GM21528 (cell line): Measurements from ENCODE around the gene VEZT.
"Not testable (repeated sequence)": the region's sequence is repeated elsewhere in the genome, so short reads cannot be mapped to it uniquely, and the experiment has no call there.

Source experiments
- ATAC-seq: cut with Tn5 transposase; IDR thresholded peaks from one replicate; pipeline ENCODE4 v1.9.1; 2021; ENCODE audit warnings: mild to moderate bottlenecking, moderate library complexity; ENCODE audit not compliant: unreplicated experiment, low FRiP score

VEZT gene, protein sequence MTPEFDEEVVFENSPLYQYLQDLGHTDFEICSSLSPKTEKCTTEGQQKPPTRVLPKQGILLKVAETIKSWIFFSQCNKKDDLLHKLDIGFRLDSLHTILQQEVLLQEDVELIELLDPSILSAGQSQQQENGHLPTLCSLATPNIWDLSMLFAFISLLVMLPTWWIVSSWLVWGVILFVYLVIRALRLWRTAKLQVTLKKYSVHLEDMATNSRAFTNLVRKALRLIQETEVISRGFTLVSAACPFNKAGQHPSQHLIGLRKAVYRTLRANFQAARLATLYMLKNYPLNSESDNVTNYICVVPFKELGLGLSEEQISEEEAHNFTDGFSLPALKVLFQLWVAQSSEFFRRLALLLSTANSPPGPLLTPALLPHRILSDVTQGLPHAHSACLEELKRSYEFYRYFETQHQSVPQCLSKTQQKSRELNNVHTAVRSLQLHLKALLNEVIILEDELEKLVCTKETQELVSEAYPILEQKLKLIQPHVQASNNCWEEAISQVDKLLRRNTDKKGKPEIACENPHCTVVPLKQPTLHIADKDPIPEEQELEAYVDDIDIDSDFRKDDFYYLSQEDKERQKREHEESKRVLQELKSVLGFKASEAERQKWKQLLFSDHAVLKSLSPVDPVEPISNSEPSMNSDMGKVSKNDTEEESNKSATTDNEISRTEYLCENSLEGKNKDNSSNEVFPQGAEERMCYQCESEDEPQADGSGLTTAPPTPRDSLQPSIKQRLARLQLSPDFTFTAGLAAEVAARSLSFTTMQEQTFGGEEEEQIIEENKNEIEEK

DNA sequence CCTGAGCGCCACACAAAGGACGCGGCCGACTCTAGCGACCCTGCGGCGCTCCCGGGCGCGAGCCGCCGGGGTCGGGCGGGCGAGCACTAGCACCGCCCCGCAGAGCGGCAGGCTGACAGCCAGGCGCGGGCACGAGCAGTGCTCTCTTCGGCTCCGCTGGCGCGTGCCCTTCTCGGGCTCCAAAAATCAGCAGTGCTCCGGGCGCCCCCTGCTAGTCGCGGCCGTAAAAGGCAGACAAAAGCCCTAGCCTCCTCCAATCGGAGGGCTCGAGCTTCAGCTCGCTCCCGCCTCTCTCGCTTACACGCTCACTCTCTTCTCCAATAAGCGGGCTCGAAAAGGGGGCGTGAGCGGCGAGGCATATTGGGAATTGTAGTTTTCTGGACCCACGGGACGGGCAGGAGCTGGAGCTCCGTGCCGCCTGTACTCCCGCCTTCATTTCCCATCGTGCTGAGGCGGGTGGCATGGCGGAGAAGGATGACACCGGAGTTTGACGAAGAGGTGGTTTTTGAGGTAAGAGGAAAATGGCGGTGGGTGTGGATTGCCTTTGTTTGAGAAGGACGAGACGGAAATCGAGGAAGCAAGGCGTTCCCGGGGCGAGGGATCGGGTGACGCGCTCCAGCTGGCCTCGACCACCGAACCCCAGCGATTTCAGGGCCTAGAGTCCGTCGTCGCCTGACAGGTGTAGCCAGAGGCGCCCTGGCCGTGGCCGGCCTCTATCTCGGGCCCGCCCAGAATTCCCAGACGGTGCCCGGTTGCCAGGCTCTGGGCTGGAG, at the start of gene VEZT, which contains the start of gene FGD6:
Gene VEZT, plus strand, starts transcription at position 431 of the 773 bp plus-strand sequence. Its CDS starts 44 bp downstream, at position 475.
Gene FGD6, minus strand, starts transcription at position 91 of the 773 bp plus-strand sequence. CDS start 227 bp downstream, outside the sequence.
- ATAC-seq: peak; percentile 95

DNA sequence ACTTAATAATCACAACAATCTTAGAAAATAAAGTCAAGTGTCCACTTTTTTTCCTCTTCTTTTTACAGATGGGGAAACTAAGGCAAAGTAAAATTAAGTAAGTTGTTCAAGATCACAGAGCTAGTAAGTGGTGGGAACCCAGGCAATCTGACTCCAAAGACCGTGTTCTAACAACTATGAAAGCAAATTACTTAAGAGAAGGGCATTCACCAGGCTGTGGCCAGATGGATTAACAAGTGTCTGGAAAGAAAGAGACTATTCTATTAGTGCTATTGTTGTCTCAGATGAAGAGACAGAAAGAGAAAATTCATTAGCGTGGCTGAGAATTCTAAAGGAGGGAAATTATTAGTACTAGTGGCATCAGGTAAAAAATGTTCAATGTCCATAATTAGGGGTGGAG, 48.9 kb upstream of the VEZT start:
- ATAC-seq: no peak

DNA sequence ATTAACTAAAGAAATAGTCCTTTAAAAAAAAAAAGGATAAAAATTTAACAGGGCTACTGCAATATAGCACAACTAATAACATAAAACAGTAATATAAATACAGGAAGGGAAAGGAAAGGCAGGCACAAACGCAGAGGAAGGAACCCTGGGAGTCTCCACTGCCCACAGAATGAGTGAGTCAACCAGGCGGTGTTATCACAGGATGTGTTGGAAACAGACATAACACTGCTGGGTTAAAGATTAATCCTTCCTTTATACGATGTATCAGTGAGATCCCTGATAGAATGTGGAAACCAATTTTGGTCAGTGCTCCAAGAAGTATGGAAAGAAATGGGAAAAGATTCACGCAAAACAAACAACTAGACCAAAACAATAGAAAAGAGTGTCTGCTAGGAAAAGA, 48.2 kb upstream of the VEZT start:
- ATAC-seq: no peak

DNA sequence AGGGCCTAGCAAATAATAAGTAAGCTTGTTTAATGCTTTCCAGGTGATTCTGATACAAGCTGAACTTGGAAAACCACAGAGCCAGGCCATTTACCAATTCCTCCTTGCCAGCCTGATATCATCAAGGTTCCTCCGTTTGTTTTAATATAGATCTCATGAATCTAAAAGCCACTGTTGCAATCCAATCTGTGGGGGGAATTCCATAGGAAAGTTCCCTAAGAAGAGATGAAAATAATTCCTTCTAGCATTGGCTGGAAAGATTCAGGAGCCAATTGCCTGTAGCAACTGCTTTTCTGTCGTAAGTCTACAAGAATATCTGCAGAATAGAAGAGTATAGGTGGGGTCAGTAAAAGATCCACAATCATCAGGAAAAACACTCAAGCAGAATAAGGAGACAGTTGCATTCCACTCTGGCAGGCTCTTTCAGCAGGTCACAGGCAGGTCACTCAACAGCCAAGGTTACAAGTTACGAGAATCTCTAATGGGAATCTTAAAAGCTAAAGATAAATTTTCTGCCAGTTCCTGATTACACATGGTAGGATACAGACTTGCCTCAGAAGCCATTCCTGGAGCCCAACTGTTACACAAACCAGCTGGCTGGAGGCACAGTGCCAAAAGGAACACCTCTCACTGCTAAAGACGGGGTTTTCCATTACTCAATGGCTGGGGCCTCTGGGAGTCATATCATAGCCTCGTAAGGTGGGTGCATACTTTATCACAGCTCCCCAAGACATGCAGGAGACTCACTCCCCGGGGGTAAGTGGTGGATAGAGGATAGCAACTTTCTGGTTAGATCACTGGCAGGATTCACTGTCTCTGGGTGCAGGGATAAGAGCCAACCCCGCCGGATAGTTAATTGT, 44.0 kb upstream of the VEZT start:
- ATAC-seq: no peak

DNA sequence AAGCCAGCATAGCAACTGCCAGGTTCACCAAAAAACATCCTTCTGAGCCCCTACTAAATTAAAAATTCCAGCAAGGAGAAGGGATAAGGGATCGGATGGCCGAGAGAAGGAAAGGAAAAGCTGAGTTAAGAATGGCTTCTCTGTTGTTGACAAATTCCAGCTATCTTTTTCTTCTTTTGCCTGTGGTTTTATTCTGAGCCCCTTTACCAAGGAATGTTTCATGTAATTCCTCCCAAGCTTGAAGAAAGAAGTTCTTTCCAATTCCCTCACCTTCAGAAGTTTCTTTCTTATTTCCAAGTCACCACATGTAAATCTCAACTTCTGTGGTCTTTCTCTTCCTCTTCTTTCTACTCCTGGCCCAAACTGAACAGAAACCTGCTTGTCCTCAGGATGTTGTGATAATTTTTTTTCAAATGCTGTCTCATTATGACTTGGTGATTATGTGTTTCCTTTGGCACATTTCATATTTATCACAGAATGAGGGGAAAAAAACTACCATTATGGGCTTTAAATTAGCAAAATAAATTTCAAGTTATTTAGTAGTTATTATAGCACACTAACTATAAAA, 40.3 kb upstream of the VEZT start:
- no peak for ATAC-seq

DNA sequence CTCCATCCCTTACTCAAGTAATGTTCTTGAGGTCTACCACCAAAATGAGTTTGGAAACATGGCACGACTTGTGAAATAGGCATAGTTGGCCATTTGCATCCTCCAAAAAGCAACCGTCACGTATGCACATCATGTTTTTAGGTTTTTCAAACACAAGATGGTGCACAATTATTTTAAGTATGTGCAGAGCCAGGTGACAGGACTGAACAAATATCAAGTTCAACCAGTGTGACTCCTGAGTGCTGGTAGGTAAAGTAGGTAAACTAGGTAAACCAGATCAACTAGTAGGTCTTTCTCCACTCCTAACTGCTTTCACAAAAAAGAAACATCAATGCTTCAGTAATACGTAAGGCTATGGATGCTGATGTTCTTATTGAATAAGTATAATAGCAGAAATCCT, 39.5 kb upstream of the VEZT start:
- no peak for ATAC-seq

DNA sequence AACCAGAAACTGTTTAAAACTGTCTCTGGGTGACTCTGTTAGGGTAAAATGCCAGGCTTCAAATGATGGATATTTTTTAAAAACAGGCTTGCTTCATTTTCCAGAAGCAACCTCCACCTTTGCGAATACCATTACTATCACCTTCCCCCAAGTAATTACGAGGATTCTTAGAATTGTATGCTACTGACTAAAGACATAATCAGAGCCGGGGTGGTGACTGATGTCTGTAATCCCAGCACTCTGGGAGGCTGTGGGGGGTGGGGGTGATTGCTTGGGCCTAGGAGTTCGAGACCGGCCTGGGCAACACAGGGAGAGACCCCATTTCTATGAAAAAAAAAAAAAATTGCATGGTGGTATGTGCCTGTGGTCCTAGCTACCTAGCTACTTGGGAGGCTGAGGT, 38.6 kb upstream of the VEZT start:
- ATAC-seq: no peak

DNA sequence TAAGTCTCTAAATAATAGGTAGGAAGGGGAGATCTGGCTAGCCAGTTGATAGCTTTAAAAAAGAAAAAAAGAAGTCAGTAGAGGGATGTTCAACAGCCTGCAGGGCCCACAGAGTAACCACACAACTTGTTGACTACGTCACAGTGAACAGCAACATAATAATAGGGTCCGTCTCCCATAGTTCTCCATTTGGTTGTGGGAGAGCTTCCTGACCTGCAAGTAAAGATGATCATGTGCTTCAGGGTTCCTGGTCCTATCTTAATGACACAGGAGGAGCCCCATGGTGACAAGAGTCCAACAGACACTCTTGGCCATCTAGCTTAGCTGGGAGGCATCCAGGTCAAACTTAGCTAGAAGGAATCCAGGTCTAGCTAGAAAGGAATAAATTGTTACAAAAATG, 36.5 kb upstream of the VEZT start:
- no peak for ATAC-seq

DNA sequence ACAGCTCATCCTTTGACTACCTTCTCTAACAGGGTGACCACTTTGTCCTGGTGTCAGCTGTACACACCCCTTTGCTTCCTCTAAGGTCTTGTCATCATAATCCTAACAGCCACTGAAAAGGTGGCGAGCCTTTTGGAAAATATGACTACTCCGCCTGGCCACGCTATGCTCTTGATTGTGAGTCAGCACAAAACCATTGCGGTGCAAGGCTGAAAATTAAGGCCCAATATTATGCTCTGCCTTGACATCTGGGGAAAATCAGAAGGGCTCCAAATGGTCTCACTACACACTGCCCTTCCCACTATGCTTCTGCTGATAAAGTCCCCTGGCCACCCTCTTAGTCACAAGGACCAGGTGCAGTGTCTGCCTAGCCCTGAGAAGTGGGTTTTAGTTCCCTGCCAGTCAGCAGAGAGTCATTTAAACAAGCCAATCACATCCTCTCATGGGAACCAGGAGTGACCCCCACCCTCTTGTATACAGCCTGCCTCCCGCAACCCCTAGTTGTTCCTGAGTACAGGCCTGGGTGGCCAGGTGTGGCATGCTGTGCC, 34.7 kb upstream of the VEZT start:
- no peak for ATAC-seq

DNA sequence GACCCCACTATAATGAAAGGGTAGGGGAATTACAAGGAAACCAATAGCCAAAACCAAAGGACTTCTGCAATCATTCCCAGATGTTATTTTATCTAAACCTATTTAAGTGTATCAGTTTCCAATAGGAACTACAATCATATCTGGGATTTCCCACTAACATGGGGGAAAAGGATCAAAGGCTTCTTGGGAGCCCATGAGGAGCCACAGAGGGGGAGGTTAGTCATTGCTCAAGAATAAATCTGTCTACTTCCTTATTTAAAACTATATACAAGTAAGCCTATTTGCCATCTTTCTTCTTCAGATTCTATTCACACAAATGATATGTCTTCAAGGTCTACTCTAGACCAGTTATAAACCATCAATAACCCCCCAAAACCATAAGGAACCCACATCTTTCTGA, 33.5 kb upstream of the VEZT start:
- no peak for ATAC-seq

DNA sequence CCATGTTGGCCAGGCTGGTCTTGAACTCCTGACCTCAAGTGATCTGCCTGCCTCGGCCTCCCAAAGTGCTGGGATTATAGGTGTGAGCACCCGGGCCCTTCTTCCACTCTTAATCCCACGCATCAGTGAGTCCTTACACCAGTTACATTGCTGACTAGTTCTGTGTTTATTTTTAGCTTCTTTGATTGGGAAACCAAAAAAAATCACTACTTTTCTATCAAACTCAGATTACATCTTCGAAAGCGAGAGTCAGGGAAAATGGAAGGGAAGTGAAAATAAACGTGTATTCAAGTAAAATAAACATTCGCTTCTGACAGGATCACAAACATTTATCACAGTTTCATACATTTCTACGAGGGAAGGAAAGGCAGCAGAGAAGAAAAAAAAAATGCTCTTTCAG, 32.5 kb upstream of the VEZT start:
- no peak for ATAC-seq

DNA sequence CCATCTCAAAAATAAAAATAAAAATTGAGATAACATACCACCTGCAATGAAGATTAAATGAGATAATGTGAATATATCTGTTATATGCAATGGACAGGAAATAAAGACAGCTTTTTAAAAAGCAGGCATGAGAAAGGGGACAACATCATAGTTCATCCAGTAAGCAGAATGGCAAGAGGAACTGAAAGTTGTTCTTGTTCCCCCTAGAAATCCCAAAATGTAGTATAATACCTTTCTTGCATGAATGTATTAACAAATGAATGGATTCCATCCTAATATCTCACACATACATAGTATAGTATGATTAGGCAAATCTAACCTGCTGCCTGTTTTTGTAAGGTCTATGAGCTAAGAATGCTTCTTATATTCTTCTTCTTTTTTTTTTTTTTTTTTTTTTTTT, 31.8 kb upstream of the VEZT start:
- ATAC-seq: no peak

DNA sequence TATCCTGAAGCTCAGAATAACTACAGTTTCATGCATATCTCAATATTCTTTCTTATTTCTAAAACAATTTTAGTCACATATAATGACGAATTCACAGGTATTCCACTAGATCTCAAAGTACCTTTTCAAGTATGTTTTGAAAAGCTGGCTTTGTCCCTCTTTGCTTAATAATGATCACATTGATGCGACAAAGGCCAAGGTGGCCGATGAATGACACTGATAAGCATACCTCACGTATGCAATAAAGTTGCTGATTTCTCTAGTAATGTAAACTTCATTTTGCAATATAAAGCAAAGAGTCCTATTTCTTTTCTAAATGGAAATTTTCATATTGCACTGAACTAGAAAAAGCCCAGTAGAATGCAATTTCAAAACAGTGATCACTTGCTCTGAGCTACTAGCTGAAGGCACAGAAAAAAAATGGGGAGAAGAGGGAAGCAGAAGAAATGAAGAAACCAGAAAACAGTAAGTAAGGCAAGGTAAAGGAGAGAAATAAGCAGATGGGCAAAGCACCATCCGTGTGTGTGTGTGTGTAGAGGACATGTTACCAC, 29.7 kb upstream of the VEZT start:
- no peak for ATAC-seq

DNA sequence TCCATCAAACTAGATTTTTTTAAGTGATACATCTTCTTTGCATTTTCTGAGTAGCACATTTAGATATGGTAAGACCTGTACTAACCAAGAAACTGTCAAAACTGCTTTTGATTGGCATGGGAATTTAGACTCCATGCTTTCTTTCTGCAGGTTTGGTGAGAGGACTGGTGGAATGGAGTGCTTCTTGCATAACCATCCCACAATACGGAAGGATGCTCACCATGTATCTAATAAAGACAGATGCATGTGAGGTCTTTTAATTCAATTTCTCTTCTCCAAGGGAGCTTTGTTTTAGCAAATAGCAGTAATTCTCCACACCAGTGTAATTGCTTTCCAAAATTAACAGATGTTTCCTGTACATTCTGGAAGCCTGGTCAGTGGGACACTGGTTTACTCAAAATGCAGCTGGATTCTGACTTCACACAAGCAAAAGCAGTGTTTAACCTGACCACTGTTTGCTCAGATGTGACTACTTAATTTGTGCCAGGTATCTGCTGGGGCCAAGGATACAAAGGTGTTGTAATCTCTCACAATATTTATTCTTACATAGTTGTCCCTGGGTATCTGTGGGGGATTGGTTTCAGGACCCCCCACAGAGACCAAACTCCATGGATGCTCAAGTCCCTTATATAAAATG, 26.4 kb upstream of the VEZT start:
- no peak for ATAC-seq

DNA sequence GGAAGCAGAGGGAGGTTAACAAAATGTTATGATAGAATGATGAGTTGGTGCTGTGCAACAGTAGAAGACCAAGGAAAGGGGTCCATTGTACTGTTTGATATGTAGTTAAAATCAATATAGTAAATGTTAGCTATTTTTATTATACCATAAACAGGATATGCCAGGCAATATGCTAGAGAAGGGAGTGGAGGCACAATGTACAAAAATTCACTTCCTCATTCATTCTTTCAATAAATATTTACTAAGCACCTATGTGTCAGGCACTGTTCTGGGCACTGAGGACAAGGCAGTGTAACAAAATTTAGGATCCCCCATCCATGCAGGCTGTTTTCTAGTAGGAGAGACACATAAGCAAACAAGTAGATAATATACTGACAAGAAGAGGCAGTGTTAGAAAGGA, 25.3 kb upstream of the VEZT start:
- ATAC-seq: no peak

DNA sequence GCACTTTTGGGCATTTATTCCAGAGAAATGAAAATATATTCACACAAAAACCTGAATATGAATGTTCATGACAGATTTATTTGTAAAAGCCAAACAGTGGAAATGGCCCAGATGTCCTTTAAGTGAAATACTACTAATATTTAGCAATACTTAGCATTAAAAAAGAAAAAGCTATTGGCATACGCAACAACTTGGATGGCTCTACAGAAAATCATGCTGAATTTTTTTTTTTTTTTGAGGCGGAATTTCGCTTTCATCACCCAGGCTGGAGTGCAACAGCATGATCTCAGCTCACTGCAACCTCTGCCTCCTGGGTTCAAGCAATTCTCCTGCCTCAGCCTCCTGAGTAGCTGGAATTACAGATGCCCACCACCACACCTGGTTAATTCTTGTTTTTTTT, 24.5 kb upstream of the VEZT start:
- no peak for ATAC-seq

DNA sequence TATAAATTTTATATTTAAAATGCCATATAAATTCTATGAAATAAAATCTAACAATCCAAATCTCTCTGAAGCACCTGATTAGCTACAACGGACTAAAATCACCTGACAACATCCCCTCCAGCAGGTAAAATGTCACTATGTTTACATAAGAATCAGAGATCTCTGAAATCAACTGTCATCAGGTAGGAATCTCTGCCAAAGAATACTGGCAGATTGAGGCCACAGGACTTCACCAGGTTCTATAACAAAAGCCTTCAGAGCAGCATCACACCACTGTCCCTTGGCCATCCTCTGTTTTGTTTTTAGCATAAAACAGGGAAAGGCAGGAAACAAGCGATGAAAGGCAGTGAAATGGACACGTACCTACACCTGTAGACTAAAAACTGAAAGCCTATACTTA, 22.5 kb upstream of the VEZT start:
- ATAC-seq: no peak

DNA sequence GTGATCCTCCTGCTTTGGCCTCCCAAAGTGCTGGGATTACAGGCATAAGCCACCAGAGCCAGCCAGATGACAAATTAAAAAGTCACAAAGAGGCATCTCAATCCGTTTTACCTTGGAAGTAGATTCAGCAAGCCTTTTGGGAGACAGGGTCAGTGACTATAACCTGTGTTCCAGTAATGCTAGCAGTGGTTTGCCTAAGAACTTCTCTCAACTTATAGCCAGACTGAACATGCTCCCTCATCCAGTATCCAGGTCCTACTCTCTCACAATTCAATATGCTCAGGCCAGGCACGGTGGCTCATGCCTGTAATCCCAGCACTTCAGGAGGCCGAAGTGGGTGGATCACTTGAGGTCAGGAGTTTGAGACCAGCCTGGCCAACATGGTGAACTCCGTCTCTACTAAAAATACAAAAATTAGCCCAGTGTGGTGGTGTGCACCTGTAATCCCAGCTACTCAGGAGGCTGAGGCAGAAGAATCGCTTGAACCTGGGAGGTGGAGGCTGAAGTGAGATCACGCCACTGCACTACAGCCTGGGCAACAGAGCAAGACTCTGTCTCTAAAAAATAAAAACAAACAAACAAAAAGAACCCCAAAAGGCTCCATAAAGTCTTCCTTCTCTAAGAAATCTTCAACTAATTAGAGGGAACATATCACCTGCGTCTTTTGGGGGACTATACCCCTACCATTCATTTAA, 20.6 kb upstream of the VEZT start:
- not testable (repeated sequence) for ATAC-seq
